ENCODE results near the gene BOK. TPM values are rescaled to one million over a fixed set of nuclear protein-coding genes. Genes with fewer than 3 reads are reported as not detected.

BOK gene
- total RNA-seq, 1 donor from 2014 or later: 35.1 TPM

DNA sequence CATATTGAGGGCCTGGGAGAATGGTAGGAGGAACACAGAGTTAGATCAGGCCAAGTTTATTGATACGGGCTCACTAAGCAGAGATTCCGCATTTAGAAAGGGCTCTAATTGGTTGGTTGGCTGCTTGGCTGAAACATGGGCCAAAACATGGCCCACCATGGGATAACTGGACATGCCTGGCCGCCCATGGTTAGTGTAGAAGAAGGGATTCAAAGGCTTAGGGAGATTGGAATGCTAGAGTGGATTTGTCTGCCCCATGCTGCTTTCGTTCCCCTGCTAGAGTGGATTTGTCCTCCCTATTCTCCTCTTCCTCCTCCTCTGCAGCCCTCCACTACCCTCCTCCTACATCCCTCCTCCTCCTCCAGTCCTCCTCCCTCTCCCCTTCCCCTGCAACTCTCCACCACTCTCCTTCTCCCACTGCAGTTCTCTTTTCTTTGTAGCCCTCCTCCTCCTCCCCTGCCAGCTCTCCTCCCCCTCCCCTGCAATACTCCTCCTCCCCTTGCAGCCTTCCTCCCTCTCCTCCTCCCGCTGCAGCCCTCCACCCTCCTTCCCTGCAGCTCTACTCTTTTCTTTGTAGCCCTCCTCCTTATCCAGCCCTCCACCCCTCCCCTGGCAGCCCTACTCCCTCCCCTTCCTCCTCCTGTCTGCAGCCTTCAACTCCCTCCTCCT, 17.2 kb downstream of the BOK start:
- Histone ChIP-seq H3K4me3 (no peak overlapping the region), H3K36me3 (peaks cover 0 to 11% of the 10 kb centered on the region in 2 donors), H3K27ac (no peak overlapping the region), H3K27me3 (no peaks in the 10 kb centered on the region), H3K4me1 (peaks cover 4% of the 10 kb centered on the region), H3K9me3 (no peaks in the 10 kb centered on the region)
- TF ChIP-seq, protein P1, sequence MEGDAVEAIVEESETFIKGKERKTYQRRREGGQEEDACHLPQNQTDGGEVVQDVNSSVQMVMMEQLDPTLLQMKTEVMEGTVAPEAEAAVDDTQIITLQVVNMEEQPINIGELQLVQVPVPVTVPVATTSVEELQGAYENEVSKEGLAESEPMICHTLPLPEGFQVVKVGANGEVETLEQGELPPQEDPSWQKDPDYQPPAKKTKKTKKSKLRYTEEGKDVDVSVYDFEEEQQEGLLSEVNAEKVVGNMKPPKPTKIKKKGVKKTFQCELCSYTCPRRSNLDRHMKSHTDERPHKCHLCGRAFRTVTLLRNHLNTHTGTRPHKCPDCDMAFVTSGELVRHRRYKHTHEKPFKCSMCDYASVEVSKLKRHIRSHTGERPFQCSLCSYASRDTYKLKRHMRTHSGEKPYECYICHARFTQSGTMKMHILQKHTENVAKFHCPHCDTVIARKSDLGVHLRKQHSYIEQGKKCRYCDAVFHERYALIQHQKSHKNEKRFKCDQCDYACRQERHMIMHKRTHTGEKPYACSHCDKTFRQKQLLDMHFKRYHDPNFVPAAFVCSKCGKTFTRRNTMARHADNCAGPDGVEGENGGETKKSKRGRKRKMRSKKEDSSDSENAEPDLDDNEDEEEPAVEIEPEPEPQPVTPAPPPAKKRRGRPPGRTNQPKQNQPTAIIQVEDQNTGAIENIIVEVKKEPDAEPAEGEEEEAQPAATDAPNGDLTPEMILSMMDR (IDR thresholded peaks at IDR 0.05): no peak
- TF ChIP-seq POLR2AphosphoS5 (IDR thresholded peaks at IDR 0.05; ENCODE audit: insufficient read depth in 1 of 2, low read depth in 1 of 2) (no peak), POLR2A (IDR thresholded peaks at IDR 0.05) (no peak)
- intact Hi-C loops (cut with DNase I): no loop called here
- DNase-seq (ENCODE audit: extremely low spot score in 2 of 2): no peak

DNA sequence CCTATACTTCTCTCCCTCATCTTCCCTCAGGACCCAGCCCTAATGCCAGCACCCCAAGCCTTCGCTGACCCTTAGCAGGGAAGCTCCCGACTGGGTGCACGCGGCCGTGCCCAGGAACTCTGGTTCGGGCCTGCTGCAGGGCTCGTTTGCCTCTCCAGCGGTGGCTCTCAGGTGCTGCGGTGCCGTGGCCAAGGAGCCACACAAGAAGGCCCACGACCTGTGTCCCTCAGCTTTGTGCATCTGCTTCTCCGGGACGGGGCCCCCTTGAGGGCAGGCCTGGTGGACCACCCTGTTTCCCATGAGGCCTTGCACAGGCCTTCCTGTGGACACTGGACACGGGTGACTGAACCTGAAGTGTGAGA, 17.7 kb downstream of the BOK start:
- intact Hi-C loops (cut with DNase I): no loop called here
- H3K4me1 ChIP-seq: peaks cover 4% of the 10 kb centered on the region
- no peaks in the 10 kb centered on the region for H3K27me3 ChIP-seq
- TF ChIP-seq, protein P1 (IDR thresholded peaks at IDR 0.05): no peak
- TF ChIP-seq POLR2A (IDR thresholded peaks at IDR 0.05) (no peak), POLR2AphosphoS5 (IDR thresholded peaks at IDR 0.05; ENCODE audit: insufficient read depth in 1 of 2, low read depth in 1 of 2) (no peak)
- peaks cover 0 to 11% of the 10 kb centered on the region in 2 donors for H3K36me3 ChIP-seq
- no peaks in the 10 kb centered on the region for H3K9me3 ChIP-seq
- no peak for DNase-seq (ENCODE audit: extremely low spot score in 2 of 2)
- H3K4me3 ChIP-seq: no peak overlapping the region
- H3K27ac ChIP-seq: no peak overlapping the region

DNA sequence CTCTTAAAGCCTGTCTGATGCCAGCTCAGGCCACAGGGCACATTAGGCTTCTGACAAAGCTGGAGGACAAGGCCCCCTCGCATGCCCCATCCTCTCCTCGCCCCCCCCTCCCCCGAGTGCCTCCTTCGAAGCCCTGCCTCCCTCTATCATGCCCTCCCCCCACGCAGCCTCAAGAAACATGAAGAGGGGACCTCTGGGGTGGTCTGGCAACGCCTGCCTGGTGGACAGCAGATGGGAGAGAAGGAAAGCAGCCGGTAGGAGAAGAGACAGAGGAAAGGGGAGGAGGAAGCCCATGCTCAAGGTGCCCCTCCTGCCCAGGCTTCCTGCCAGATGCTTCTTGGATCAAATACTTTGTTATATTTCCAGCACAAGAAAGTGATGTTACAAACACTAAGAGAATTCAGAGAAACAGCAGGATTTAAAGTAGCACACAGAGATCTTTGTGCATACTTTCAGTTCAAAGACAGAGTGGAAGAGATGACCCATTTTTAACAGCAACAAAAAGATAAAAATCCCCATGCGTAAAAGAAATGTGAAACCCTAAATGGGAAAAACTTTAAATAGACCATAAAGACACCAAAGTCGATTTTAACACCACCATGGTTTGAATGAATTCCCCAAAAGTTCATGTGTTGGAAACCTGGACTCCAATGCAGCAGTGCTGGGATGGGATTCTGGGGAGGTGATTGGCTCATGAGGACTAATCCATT, 19.0 kb downstream of the BOK start:
- Histone ChIP-seq H3K36me3 (peaks cover 0 to 3% of the 10 kb centered on the region in 2 donors), H3K27me3 (no peaks in the 10 kb centered on the region), H3K4me1 (peaks cover 4% of the 10 kb centered on the region), H3K9me3 (no peaks in the 10 kb centered on the region), H3K27ac (no peak overlapping the region), H3K4me3 (no peak overlapping the region)
- TF ChIP-seq POLR2AphosphoS5 (IDR thresholded peaks at IDR 0.05; ENCODE audit: insufficient read depth in 1 of 2, low read depth in 1 of 2) (no peak), POLR2A (IDR thresholded peaks at IDR 0.05) (no peak)
- TF ChIP-seq, protein P1 (IDR thresholded peaks at IDR 0.05): no peak
- no peak for DNase-seq (ENCODE audit: extremely low spot score in 2 of 2)
- intact Hi-C loops (cut with DNase I): no loop called here

DNA sequence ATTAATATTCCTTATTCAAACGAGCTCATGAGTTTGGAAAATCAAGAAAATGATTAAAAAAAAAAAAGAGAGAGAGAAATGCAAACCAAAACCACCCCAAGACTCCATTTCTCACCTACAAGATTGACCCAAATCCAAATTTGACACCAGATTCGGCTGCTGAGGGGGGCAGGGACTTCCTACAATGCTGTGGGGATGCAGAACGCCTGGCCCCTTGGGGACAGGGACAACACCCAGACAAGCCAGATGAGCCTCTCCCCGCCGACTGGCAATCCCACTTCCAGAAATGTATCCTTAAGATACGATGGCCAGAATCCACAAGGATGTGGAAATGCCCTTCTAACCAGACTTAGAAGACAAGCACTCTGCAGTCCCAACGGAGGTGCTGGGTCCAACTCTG, 20.7 kb downstream of the BOK start:
- intact Hi-C loops (cut with DNase I): no loop called here
- Histone ChIP-seq H3K4me3 (no peak overlapping the region), H3K9me3 (no peaks in the 10 kb centered on the region), H3K4me1 (peaks cover 4% of the 10 kb centered on the region), H3K27ac (no peak overlapping the region), H3K27me3 (no peaks in the 10 kb centered on the region), H3K36me3 (peaks cover 0 to 20% of the 10 kb centered on the region in 2 donors)
- DNase-seq (ENCODE audit: extremely low spot score in 2 of 2): no peak
- TF ChIP-seq POLR2AphosphoS5 (IDR thresholded peaks at IDR 0.05; ENCODE audit: insufficient read depth in 1 of 2, low read depth in 1 of 2) (no peak), POLR2A (IDR thresholded peaks at IDR 0.05) (no peak)
- TF ChIP-seq, protein P1 (IDR thresholded peaks at IDR 0.05): no peak

DNA sequence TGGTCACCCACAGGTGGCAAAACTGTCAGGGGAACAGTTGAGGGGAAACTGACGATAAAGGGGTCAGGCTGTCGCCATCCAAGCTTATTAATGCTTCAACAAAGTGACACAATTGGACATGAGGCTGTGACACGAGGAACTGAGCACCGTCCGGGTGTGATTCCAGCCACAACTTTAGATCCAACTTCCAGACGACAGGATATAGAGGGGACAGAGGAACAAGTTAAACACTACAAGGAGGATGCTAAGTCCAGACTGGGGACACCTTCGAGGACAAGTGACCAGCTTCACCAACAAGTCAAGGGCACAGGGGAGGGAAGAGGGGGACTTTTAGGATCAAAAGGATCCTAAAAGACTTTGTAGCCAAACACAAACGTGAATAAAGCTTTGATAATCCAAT, 23.8 kb downstream of the BOK start:
- H3K4me1 ChIP-seq: peaks cover 3% of the 10 kb centered on the region
- intact Hi-C loops (cut with DNase I): no loop called here
- H3K9me3 ChIP-seq: peaks cover 15% of the 10 kb centered on the region
- no peak overlapping the region for H3K27ac ChIP-seq
- H3K36me3 ChIP-seq: peaks cover 0 to 46% of the 10 kb centered on the region in 2 donors
- H3K27me3 ChIP-seq: no peaks in the 10 kb centered on the region
- no peak overlapping the region for H3K4me3 ChIP-seq
- TF ChIP-seq POLR2AphosphoS5 (IDR thresholded peaks at IDR 0.05; ENCODE audit: insufficient read depth in 1 of 2, low read depth in 1 of 2) (no peak), POLR2A (IDR thresholded peaks at IDR 0.05) (no peak)
- TF ChIP-seq, protein P1 (IDR thresholded peaks at IDR 0.05): no peak
- DNase-seq (ENCODE audit: extremely low spot score in 2 of 2): no peak

All from vagina (tissue), 2 donors.